Measurements from ENCODE around the gene HACE1.

HACE1 gene

DNA sequence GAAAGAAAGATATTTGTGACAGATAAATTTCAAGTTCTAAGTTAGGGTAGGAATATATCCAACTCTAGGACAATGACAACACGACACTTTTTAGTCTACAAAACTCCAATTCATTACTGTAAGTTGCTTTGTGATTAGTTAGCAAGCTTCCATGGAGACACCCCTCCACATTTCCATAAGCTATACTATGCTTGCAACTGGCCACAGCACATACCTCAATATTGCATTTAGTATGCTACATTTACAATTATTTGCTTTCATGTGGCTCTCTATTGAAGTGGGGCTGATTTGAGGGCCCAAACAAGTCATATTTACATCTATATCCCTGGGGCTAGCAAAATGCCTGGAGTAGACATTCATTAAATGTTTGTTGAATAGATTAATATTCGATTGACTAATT, 129.3 kb downstream of the HACE1 start:
- no peak for DNase-seq

- DNase-seq, result no peak
Observed at GRCh38 chr6:104729433-104729832, 130.3 kb downstream of the HACE1 start.

GRCh38 chr6:104728448-104728847, 131.3 kb downstream of the HACE1 start:
- DNase-seq, result no peak

- DNase-seq, result no peak
Observed at GRCh38 chr6:104718672-104719071, 141.0 kb downstream of the HACE1 start.

DNA sequence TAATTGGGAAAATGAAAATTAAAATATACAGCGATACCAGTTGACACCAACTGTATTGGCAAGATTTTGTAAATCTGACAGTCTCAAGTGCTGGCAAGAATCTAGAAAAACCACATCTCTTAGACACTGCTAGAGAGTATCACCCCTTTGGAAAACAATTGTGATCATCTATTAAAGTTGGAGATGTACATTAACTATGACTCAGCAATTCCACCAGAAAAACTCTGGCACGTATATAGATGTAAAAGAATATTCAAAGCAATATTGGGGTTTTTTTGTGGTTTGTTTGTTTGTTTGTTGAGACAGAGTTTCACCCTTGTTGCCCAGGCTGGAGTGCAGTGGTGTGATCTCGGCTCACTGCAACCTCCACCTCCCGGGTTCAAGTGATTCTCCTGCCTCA, 142.9 kb downstream of the HACE1 start:
- no peak for DNase-seq

- DNase-seq, result no peak
Observed at GRCh38 chr6:104714796-104715195, 144.9 kb downstream of the HACE1 start.

GRCh38 chr6:104713982-104714381, 145.7 kb downstream of the HACE1 start:
- DNase-seq, result no peak

DNA sequence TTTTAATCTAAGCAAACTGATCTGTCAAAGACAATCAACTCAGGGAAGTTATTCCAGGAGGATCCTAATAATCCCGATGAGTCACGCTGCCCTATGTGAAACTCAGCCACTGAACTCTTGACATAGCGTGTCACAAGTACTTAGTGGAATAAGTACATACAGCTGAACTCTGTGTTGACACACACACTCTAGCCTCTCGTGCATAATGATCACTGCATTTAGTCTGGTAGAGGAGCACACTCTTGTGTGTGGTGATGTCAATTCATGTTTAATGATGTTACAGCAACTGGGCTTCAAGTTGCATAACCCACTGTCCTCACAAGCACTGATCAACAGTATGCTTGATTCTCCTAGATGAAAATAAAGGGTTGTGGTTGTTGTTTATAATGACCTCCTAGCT, 148.3 kb downstream of the HACE1 start:
- peak; percentile 97 for DNase-seq

GRCh38 chr6:104710543-104711335, 149.0 kb downstream of the HACE1 start:
- DNase-seq, result no peak

GRCh38 chr6:104705916-104706442, 153.7 kb downstream of the HACE1 start:
- DNase-seq, result no peak

GRCh38 chr6:104705095-104705707, 154.5 kb downstream of the HACE1 start:
- no peak for DNase-seq

DNA sequence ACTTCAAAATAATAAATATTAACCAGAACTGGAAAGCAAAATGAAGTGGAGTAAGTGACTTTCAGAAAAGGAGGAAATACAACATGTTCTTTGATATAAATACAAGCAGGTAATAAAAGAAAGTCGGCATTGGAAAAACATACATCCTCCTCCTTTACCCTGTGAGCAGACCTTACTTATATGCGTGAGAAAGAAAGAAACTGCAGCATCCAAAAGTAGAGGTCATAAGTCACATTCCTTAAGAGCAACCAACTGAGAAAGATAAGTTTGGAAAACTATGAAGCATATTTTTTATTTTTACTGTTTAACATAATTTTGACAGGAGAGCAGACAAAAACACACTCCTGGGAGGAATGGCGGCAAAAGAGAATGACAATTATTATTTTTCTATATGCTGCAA, 155.5 kb downstream of the HACE1 start:
- DNase-seq, result no peak

DNA sequence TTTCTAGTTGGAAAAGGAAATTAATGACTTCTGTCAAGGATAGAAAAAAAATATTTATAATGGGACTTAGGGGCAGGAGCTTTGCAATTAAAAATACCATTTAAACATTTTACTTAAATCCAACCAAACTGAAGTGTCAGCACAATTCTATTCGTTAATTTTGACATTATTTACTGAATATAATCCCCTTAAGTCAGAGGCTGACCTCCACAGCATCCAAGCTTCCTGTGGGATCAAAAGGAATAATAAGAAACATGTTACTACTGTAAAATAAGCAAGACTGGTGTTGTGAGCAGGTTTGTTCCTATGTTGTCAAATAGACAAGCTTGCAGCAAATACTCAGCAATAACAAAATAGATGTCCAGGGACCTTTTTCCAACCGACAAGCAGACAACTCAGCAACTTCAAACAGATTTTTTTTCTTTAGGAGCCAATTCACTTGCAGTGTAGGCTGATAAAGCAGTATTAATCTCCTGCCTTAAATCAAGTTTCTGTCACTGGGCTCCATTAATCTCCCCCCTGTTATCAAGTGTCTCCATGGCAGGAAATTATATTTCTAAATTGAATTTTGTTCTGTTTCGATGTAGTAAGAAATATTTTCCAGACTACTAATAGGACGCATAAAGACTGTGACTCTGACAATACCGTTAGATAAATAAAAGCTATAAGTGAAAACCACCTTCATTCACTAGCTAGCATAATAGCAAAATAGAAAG, 157.4 kb downstream of the HACE1 start:
- DNase-seq, result no peak

DNA sequence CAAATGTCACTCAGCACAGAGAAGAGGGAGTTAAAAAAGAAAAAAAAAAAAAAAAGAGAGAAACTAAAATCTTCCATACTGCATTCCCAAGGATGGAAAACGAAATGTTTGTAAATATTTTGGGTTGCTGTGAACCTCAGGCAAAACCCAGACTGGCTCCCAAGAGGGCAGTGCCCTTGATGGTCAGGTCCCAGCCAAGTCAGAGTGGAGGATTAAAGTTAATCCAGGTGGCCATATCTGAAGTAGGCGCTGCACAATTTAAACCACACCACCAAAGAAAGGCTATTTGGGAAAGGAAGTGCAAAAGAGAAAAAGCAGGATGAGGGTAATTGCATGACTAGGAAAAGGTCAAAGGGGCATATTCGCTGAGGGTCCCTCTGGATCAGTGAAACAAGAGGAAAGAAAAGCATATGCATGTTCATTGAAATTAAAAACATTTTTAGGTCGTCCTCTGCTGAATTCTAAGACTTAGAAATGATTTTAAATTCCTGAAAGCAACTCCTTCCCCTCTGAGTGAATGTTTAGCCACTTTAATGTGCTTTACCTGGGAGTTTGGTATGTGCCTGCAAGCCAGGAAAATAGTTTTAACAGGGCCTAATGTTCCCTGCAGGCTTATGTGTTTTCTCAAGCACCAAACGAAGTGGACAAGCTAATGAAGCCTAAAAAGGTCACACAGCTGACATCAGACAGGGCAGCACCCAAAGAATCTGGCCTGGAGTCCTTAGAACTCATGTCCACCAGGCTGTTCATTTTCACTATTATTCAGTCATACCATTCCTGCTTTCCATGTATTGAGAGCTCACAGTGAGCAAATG, 159.1 kb downstream of the HACE1 start:
- DNase-seq, result no peak

GRCh38 chr6:104699593-104700329, 160.0 kb downstream of the HACE1 start:
- no peak for DNase-seq

GRCh38 chr6:104698979-104699378, 160.7 kb downstream of the HACE1 start:
- no peak for DNase-seq

DNA sequence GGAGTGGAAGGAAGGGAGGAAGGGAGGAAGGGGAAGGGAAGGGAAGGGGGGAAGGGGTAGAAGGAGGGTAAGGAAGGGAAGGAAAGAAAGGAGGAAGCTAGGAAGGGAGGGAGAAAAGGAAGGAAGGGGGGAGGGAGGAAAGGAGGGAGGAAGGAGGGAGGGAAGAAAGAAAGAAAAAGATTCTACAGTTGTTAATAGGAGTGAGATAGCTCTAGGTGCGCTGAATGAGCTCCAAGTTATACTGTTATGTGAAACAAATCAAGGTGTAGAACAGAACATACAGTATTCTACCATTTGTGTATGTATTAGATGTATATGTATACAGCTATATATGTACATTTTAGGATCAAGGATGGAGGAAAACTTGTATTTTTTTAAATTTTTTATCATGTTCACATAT, 167.7 kb downstream of the HACE1 start:
- DNase-seq, result no peak

- DNase-seq, result no peak
Observed at GRCh38 chr6:104689551-104690205, 170.0 kb downstream of the HACE1 start.

GRCh38 chr6:104688283-104688969, 171.3 kb downstream of the HACE1 start:
- DNase-seq, result no peak

DNA sequence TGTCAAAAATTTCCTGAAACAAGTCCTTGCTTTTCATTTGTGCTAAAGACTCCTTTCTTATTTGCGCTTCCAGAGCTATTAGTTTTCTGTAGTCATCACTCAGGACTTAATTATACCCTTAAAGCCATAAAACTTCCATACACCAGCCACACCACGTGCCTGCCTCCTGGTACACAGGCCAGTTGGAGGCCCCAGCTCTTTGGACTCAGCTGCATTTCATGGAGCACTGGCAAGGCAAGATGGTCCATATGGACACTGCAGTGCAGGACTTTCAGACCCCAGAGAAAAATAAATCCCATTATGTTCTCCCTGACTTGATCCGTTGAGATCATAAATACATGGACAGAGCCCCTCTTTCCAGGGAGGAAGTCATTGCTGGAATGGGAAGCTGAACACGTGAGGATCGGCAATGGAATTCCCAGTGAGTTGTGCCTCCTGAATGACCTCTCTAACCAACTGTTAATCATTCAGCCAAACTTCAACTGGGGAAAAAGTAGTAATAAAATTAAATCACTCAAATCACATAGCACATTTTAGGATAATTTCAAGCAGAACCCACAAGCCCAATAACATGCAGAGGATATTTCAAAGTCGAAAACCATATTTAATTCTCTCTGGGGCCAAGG, 173.1 kb downstream of the HACE1 start:
- DNase-seq, result no peak
